Liver (tissue), 9 donors: ENCODE results near the gene NF2. TPM values are rescaled to one million over a fixed set of nuclear protein-coding genes. Genes with fewer than 3 reads are reported as not detected.

Source experiments
- DNase-seq: peaks from one replicate; pipeline ENCODE4 v3.0.0-alpha.2; 2017; ENCODE audit warnings: low spot score
- H3K27ac ChIP-seq, 2 donors: one replicate each; pipeline ENCODE4 v1.7.0; 2013; ENCODE audit warnings: inconsistent platforms in 2 of 2, low read length in 2 of 2, control low read depth in 1 of 2, low read depth in 1 of 2, mild to moderate bottlenecking in 1 of 2
- H3K27me3 ChIP-seq, 4 donors: one replicate each; pipeline versions ENCODE4 v1.6.1 to v1.7.0; 2013; ENCODE audit warnings: low read length in 3 of 4, inconsistent platforms in 1 of 4, mild to moderate bottlenecking in 1 of 4, moderate library complexity in 1 of 4; ENCODE audit not compliant: control insufficient read depth in 4 of 4, insufficient read depth in 4 of 4
- H3K36me3 ChIP-seq, 4 donors: one replicate each; pipeline versions ENCODE4 v1.6.1 to v1.7.0; 2013; ENCODE audit warnings: low read length in 3 of 4, mild to moderate bottlenecking in 3 of 4, low read depth in 1 of 4, moderate library complexity in 1 of 4; ENCODE audit not compliant: control insufficient read depth in 4 of 4, insufficient read depth in 3 of 4
- H3K4me1 ChIP-seq, 4 donors: one replicate each; pipeline versions ENCODE4 v1.6.1 to v1.7.0; 2013; ENCODE audit warnings: low read length in 3 of 4, mild to moderate bottlenecking in 3 of 4, moderate library complexity in 1 of 4; ENCODE audit not compliant: control insufficient read depth in 4 of 4, insufficient read depth in 4 of 4
- H3K4me3 ChIP-seq, 3 donors: one replicate each; pipeline versions ENCODE4 v1.6.1 to v1.7.0; 2013; ENCODE audit warnings: low read length in 3 of 3, control low read depth in 1 of 3, low read depth in 1 of 3, mild to moderate bottlenecking in 1 of 3
- H3K9ac ChIP-seq, 2 donors: one replicate each; pipeline ENCODE4 v1.7.0; 2013; ENCODE audit warnings: low read length in 2 of 2, mild to moderate bottlenecking in 2 of 2, moderate library complexity in 2 of 2, control low read depth in 1 of 2, low read depth in 1 of 2
- H3K9me3 ChIP-seq, 4 donors: one replicate each; pipeline versions ENCODE4 v1.6.1 to v1.7.0; 2013; ENCODE audit warnings: low read length in 3 of 4; ENCODE audit not compliant: control insufficient read depth in 4 of 4
- CTCF ChIP-seq: fragments of 150-350 bp; IDR thresholded peaks from 2 replicates; pipeline ENCODE4 v1.5.1; 2017; ENCODE audit warnings: improper control_type of control experiment, low read depth, low read length; ENCODE audit not compliant: missing input control
- EGR1 ChIP-seq, 2 donors: IDR thresholded peaks; 2 replicates each; pipeline ENCODE4 v1.6.1; 2016 to 2018; ENCODE audit warnings: antibody characterized with exemption in 2 of 2, low read depth in 2 of 2
- FOXA1 ChIP-seq: IDR thresholded peaks from 2 replicates; pipeline ENCODE4 v1.6.1; 2016; ENCODE audit warnings: antibody characterized with exemption
- FOXA2 ChIP-seq: IDR thresholded peaks from 2 replicates; pipeline ENCODE4 v1.6.1; 2016; ENCODE audit warnings: antibody characterized with exemption
- GABPA ChIP-seq, 2 donors: IDR thresholded peaks in 1 of 2; conservative IDR thresholded peaks in 1 of 2; 2 replicates each; pipeline ENCODE4 v1.6.1; 2016; ENCODE audit warnings: antibody characterized with exemption in 2 of 2, mild to moderate bottlenecking in 1 of 2, moderate library complexity in 1 of 2
- HNF4A ChIP-seq, 2 donors: conservative IDR thresholded peaks; 2 replicates each; pipeline ENCODE4 v1.6.1; 2016; ENCODE audit warnings: antibody characterized with exemption in 2 of 2, mild to moderate bottlenecking in 2 of 2
- HNF4G ChIP-seq: IDR thresholded peaks from 2 replicates; pipeline ENCODE4 v1.6.1; 2016; ENCODE audit warnings: antibody characterized with exemption
- JUND ChIP-seq, 2 donors: IDR thresholded peaks; 2 replicates each; pipeline ENCODE4 v1.6.1; 2016; ENCODE audit warnings: antibody characterized with exemption in 2 of 2
- MAX ChIP-seq: IDR thresholded peaks from 2 replicates; pipeline ENCODE4 v1.6.1; 2016; ENCODE audit warnings: antibody characterized with exemption
- NR2F2 ChIP-seq: IDR thresholded peaks from 2 replicates; pipeline ENCODE4 v1.6.1; 2016; ENCODE audit warnings: antibody characterized with exemption
- RAD21 ChIP-seq, 2 donors: IDR thresholded peaks; 2 replicates each; pipeline ENCODE4 v1.6.1; 2016; ENCODE audit warnings: antibody characterized with exemption in 2 of 2, mild to moderate bottlenecking in 2 of 2
- RXRA ChIP-seq, 2 donors: IDR thresholded peaks; 2 replicates each; pipeline ENCODE4 v1.6.1; 2017 to 2018; ENCODE audit warnings: antibody characterized with exemption in 2 of 2, mild to moderate bottlenecking in 1 of 2
- SP1 ChIP-seq: IDR thresholded peaks from 2 replicates; pipeline ENCODE4 v1.6.1; 2018; ENCODE audit warnings: antibody characterized with exemption, mild to moderate bottlenecking
- TAF1 ChIP-seq: conservative IDR thresholded peaks from 2 replicates; pipeline ENCODE4 v1.6.1; 2016; ENCODE audit warnings: antibody characterized with exemption, mild to moderate bottlenecking
- YY1 ChIP-seq: IDR thresholded peaks from 2 replicates; pipeline ENCODE4 v1.6.1; 2016; ENCODE audit warnings: antibody characterized with exemption, mild to moderate bottlenecking
- WGBS: extraction: QIAGEN DNeasy Blood & Tissue Kit; methylation state at CpG from one replicate; pipeline ENCODE4 v1.1.7; 2013; 5-methylcytosine and 5-hydroxymethylcytosine counted together
- polyA plus RNA-seq, 2 donors: library from polyadenylated mRNA; stranded (reverse) in 1 of 2; unstranded in 1 of 2; fragments of 200-250 nt in 1 of 2; fragments of >200 nt in 1 of 2; fragmentation: Nextera tagmentation in 1 of 2; extraction: Ambion mirVana in 1 of 2; gene quantifications; one replicate each; pipeline versions ENCODE4 v1.2.1 to v1.2.3, GENCODE V29; 2013 to 2015
- total RNA-seq, 2 donors: library from RNA; depleted of rRNA; stranded (reverse); fragments of >200 nt; gene quantifications; one replicate each; pipeline ENCODE4 v1.2.3, GENCODE V29; 2014
- TF ChIP-seq, protein P1 (sequence below): IDR thresholded peaks from 2 replicates; pipeline ENCODE4 v1.6.1; 2016; ENCODE audit warnings: antibody characterized with exemption
- TF ChIP-seq, protein P2 (sequence below): IDR thresholded peaks from 2 replicates; pipeline ENCODE4 v1.6.1; 2016; ENCODE audit warnings: antibody characterized with exemption
- donor health status: healthy.
- donor health status: healthy.
- donor health status: healthy.
- donor health status: healthy.
- donor health status: healthy.

The NF2 gene
- total and polyA plus RNA-seq, 4 donors = 6.2 to 25.2 (median 11.2) TPM

- peaks cover 6 to 40% (median 28%) of the 10 kb centered on the region in 4 donors for H3K36me3 ChIP-seq
- no peaks in the 10 kb centered on the region for H3K27me3 ChIP-seq
- no peak for DNase-seq
- H3K27ac ChIP-seq = no peak overlapping the region
- H3K4me1 ChIP-seq = no peaks in the 10 kb centered on the region
- no peak overlapping the region for H3K4me3 ChIP-seq
- 94% methylated on average over 11 of the region's 11 CpGs for WGBS
- H3K9ac ChIP-seq = no peak overlapping the region
- no peaks in the 10 kb centered on the region for H3K9me3 ChIP-seq
- no peak for TF ChIP-seq HNF4A (conservative IDR thresholded peaks at IDR 0.05)
- no peak for TF ChIP-seq FOXA1
- no peak for TF ChIP-seq JUND (IDR thresholded peaks at IDR 0.05)
- no peak for TF ChIP-seq YY1
- no peak for TF ChIP-seq RXRA (IDR thresholded peaks at IDR 0.05)
- no peak for TF ChIP-seq CTCF
- TF ChIP-seq, protein P1, sequence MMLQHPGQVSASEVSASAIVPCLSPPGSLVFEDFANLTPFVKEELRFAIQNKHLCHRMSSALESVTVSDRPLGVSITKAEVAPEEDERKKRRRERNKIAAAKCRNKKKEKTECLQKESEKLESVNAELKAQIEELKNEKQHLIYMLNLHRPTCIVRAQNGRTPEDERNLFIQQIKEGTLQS = no peak
- TF ChIP-seq SP1 = no peak
- TF ChIP-seq RAD21 (IDR thresholded peaks at IDR 0.05) = no peak
- no peak for TF ChIP-seq NR2F2
- no peak for TF ChIP-seq EGR1 (IDR thresholded peaks at IDR 0.05; ENCODE audit: low read depth in 2 of 2)
- TF ChIP-seq TAF1 = no peak
- no peak for TF ChIP-seq GABPA (IDR thresholded peaks at IDR 0.05 in 1 of 2, conservative IDR thresholded peaks at IDR 0.05 in 1 of 2)
- TF ChIP-seq, protein P2, sequence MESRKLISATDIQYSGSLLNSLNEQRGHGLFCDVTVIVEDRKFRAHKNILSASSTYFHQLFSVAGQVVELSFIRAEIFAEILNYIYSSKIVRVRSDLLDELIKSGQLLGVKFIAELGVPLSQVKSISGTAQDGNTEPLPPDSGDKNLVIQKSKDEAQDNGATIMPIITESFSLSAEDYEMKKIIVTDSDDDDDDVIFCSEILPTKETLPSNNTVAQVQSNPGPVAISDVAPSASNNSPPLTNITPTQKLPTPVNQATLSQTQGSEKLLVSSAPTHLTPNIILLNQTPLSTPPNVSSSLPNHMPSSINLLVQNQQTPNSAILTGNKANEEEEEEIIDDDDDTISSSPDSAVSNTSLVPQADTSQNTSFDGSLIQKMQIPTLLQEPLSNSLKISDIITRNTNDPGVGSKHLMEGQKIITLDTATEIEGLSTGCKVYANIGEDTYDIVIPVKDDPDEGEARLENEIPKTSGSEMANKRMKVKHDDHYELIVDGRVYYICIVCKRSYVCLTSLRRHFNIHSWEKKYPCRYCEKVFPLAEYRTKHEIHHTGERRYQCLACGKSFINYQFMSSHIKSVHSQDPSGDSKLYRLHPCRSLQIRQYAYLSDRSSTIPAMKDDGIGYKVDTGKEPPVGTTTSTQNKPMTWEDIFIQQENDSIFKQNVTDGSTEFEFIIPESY = no peak
- no peak for TF ChIP-seq MAX
- TF ChIP-seq FOXA2 = no peak
- no peak for TF ChIP-seq HNF4G
These were observed 56.6 kb downstream of the NF2 start for GRCh38 chr22:29660021-29660420.

DNA sequence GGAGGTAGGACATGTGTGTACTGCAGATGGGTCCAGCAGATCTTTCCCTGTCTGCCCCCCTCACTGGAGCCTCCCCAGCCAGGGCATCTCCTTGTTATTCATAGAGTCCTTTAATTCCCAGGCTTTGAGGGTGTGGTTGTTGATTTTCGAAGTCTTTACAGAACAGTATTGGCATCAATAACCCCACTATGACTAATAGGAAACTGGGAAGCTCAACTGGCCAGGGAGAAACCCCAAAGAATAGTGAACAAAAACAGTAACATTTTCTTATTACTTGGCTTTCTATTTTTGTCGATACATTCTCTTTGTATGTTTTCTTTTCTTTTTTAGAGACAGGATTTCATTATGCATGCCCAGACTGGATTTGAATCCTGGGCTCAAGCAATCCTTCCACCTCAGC, 57.9 kb downstream of the NF2 start:
- no peak for TF ChIP-seq TAF1
- no peak for TF ChIP-seq RAD21 (IDR thresholded peaks at IDR 0.05)
- TF ChIP-seq YY1 = no peak
- no peak for TF ChIP-seq FOXA2
- TF ChIP-seq, protein P1 = no peak
- no peak for TF ChIP-seq NR2F2
- TF ChIP-seq GABPA (IDR thresholded peaks at IDR 0.05 in 1 of 2, conservative IDR thresholded peaks at IDR 0.05 in 1 of 2) = no peak
- no peaks in the 10 kb centered on the region for H3K27me3 ChIP-seq
- H3K9me3 ChIP-seq = no peaks in the 10 kb centered on the region
- no peak for DNase-seq
- no peak overlapping the region for H3K9ac ChIP-seq
- no peak overlapping the region for H3K27ac ChIP-seq
- H3K36me3 ChIP-seq = peaks cover 4 to 38% (median 27%) of the 10 kb centered on the region in 4 donors
- H3K4me3 ChIP-seq = no peak overlapping the region
- H3K4me1 ChIP-seq = no peaks in the 10 kb centered on the region
- 90% methylated on average over 2 of the region's 2 CpGs for WGBS
